Activated CD4-positive, CD25-positive, alpha-beta regulatory T cell (primary cell): ENCODE results near the gene TP63.

ENCODE experiments used
- DNase-seq, 4 experiments: peaks; one replicate each; lab custom pipeline; 2025; lab: John Stamatoyannopoulos, UW

Gene TP63

GRCh38 chr3:189863031-189863430 lies 231.8 kb downstream of the TP63 start:
- no peak for DNase-seq

- no peak for DNase-seq
Measured at GRCh38 chr3:189868061-189868460, 236.9 kb downstream of the TP63 start.

GRCh38 chr3:189869165-189869564 lies 238.0 kb downstream of the TP63 start:
- DNase-seq = no peak

- no peak for DNase-seq
Measured at GRCh38 chr3:189871418-189871817, 240.2 kb downstream of the TP63 start.

GRCh38 chr3:189883113-189883753 lies 252.0 kb downstream of the TP63 start:
- no peak for DNase-seq

- DNase-seq = no peak
Measured at GRCh38 chr3:189890496-189890895, 259.3 kb downstream of the TP63 start.

GRCh38 chr3:189896533-189896932 lies 265.3 kb downstream of the TP63 start:
- DNase-seq = no peak

- DNase-seq = no peak
Measured at GRCh38 chr3:189897406-189897805, 266.2 kb downstream of the TP63 start.

GRCh38 chr3:189898559-189899153 lies 267.5 kb downstream of the TP63 start:
- no peak for DNase-seq

- no peak for DNase-seq
Measured at GRCh38 chr3:189899186-189899585, 268.0 kb downstream of the TP63 start.

- DNase-seq = no peak
Measured at GRCh38 chr3:189900578-189900977, 269.4 kb downstream of the TP63 start.

- no peak for DNase-seq
Measured at GRCh38 chr3:189901481-189901880, 270.3 kb downstream of the TP63 start.

- DNase-seq = no peak
Measured at GRCh38 chr3:189902230-189903186, 271.3 kb downstream of the TP63 start.

GRCh38 chr3:189903562-189904250 lies 272.5 kb downstream of the TP63 start:
- no peak for DNase-seq

- no peak for DNase-seq
Measured at GRCh38 chr3:189907803-189908202, 276.6 kb downstream of the TP63 start.

GRCh38 chr3:189908646-189909045 lies 277.5 kb downstream of the TP63 start:
- DNase-seq = no peak

- no peak for DNase-seq
Measured at GRCh38 chr3:189909139-189909538, 277.9 kb downstream of the TP63 start.

GRCh38 chr3:189909573-189909972 lies 278.4 kb downstream of the TP63 start:
- no peak for DNase-seq

GRCh38 chr3:189911001-189911400 lies 279.8 kb downstream of the TP63 start:
- DNase-seq = no peak

- DNase-seq = no peak
Measured at GRCh38 chr3:189914799-189915198, 283.6 kb downstream of the TP63 start.

GRCh38 chr3:189921770-189922169 lies 290.6 kb downstream of the TP63 start:
- no peak for DNase-seq
